Loucy (cell line): Measurements from ENCODE around the gene PPP2R5E.

Experiments used
- H2AFZ ChIP-seq: fragments of 200-600 bp; sonication (generic); 2 replicates; pipeline ENCODE4 v1.6.0; 2016; ENCODE audit warnings: antibody characterized with exemption, mild to moderate bottlenecking, low read length, moderate library complexity
- H3F3A ChIP-seq: fragments of 200-600 bp; 2 replicates; pipeline ENCODE4 v1.6.0; 2016; ENCODE audit warnings: antibody characterized with exemption, low read depth, mild to moderate bottlenecking
- H3K27me3 ChIP-seq: fragments of 200-600 bp; sonication (generic); 2 replicates; pipeline ENCODE4 v1.6.1; 2014; ENCODE audit warnings: low read length, mild to moderate bottlenecking; ENCODE audit not compliant: insufficient read depth, poor library complexity, severe bottlenecking
- H3K36me3 ChIP-seq: fragments of 200-600 bp; sonication (generic); 2 replicates; pipeline ENCODE4 v1.6.1; 2016; ENCODE audit warnings: low read length; ENCODE audit not compliant: insufficient read depth
- H3K4me1 ChIP-seq: fragments of 200-600 bp; sonication (generic); 2 replicates; pipeline ENCODE4 v1.5.1; 2014; ENCODE audit warnings: low read length, mild to moderate bottlenecking; ENCODE audit not compliant: insufficient read depth, poor library complexity, severe bottlenecking
- H3K4me2 ChIP-seq: fragments of 200-600 bp; sonication (generic); 2 replicates; pipeline ENCODE4 v1.6.0; 2014; ENCODE audit warnings: antibody characterized with exemption, low read length, low read depth, mild to moderate bottlenecking; ENCODE audit not compliant: poor library complexity, severe bottlenecking
- H3K4me3 ChIP-seq: fragments of 200-600 bp; sonication (generic); 2 replicates; pipeline ENCODE4 v1.5.1; 2014; ENCODE audit warnings: low read length, mild to moderate bottlenecking, mixed read lengths; ENCODE audit not compliant: poor library complexity, severe bottlenecking
- H3K79me2 ChIP-seq: fragments of 200-600 bp; sonication (generic); 2 replicates; pipeline ENCODE4 v1.6.1; 2014; ENCODE audit warnings: low read length; ENCODE audit not compliant: insufficient read depth
- H3K9ac ChIP-seq: fragments of 200-600 bp; sonication (generic); 2 replicates; pipeline ENCODE4 v1.6.0; 2014; ENCODE audit warnings: mild to moderate bottlenecking, low read depth, low read length, moderate library complexity; ENCODE audit not compliant: poor library complexity, severe bottlenecking
- H3K9me2 ChIP-seq: fragments of 200-600 bp; sonication (generic); replicated peaks from 2 replicates; pipeline ENCODE4 v1.6.1; 2016; ENCODE audit warnings: low read depth, low read length, mixed read lengths
- H3K9me3 ChIP-seq: fragments of 200-600 bp; sonication (generic); 2 replicates; pipeline ENCODE4 v1.6.1; 2014; ENCODE audit warnings: mild to moderate bottlenecking, antibody characterized with exemption, low read length, low read depth; ENCODE audit not compliant: insufficient read depth
- H4K20me1 ChIP-seq: fragments of 200-600 bp; sonication (generic); 2 replicates; pipeline ENCODE4 v1.6.0; 2014; ENCODE audit warnings: antibody characterized with exemption, low read length, mild to moderate bottlenecking; ENCODE audit not compliant: insufficient read depth, poor library complexity, severe bottlenecking
- EZH2phosphoT487 ChIP-seq: fragments of 200-600 bp; IDR thresholded peaks from 2 replicates; pipeline ENCODE4 v1.6.1; 2018; ENCODE audit warnings: antibody characterized with exemption, mild to moderate bottlenecking, moderate library complexity, borderline replicate concordance
- TF ChIP-seq, protein P1 (sequence below): fragments of 200-600 bp; sonication (generic); conservative IDR thresholded peaks from 2 replicates; pipeline ENCODE4 v1.5.1; 2014; ENCODE audit warnings: mild to moderate bottlenecking, antibody characterized with exemption, low read length

PPP2R5E gene

DNA sequence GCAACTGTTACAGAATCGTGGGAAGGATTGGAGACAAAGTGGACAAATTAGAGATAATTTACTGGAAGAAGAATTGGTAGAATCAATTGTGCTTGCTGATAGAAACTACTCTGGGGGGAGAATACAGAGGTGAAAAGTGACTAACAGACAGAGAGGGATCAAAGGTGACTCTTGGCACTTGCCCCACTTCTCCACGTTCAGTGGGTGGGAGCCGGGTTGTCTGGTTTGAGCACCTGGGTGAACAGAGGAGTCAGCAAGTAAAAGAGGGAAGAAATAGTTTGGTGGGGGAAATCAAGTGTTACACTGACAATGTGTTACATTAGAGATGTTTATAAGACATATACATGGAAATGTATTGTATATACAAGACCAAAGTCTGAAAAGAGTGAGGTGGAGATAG, 69.1 kb downstream of the PPP2R5E start:
- no peaks in the 10 kb centered on the region for H3K9me3 ChIP-seq
- no peak overlapping the region for H3K9ac ChIP-seq
- no peak overlapping the region for H3K4me3 ChIP-seq
- no peak overlapping the region for H3K4me2 ChIP-seq
- peaks cover 95% of the 10 kb centered on the region for H3K79me2 ChIP-seq
- H3K27me3 ChIP-seq = no peaks in the 10 kb centered on the region
- H3F3A ChIP-seq = 0 out of 2 replicates have a peak, but pooled peaks cover 4% of the 10 kb centered on the region
- H3K4me1 ChIP-seq = peaks cover 33% of the 10 kb centered on the region
- H4K20me1 ChIP-seq = peaks cover 58% of the 10 kb centered on the region
- no peak overlapping the region for H2AFZ ChIP-seq
- no peaks in the 10 kb centered on the region for H3K36me3 ChIP-seq
- no peaks in the 10 kb centered on the region for H3K9me2 ChIP-seq
- TF ChIP-seq, protein P1, sequence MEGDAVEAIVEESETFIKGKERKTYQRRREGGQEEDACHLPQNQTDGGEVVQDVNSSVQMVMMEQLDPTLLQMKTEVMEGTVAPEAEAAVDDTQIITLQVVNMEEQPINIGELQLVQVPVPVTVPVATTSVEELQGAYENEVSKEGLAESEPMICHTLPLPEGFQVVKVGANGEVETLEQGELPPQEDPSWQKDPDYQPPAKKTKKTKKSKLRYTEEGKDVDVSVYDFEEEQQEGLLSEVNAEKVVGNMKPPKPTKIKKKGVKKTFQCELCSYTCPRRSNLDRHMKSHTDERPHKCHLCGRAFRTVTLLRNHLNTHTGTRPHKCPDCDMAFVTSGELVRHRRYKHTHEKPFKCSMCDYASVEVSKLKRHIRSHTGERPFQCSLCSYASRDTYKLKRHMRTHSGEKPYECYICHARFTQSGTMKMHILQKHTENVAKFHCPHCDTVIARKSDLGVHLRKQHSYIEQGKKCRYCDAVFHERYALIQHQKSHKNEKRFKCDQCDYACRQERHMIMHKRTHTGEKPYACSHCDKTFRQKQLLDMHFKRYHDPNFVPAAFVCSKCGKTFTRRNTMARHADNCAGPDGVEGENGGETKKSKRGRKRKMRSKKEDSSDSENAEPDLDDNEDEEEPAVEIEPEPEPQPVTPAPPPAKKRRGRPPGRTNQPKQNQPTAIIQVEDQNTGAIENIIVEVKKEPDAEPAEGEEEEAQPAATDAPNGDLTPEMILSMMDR = no peak
- TF ChIP-seq EZH2phosphoT487 = no peak

GRCh38 chr14:63472986-63473788, 70.0 kb downstream of the PPP2R5E start:
- Histone ChIP-seq H3K4me2 (no peak overlapping the region), H2AFZ (no peak overlapping the region), H4K20me1 (peaks cover 55% of the 10 kb centered on the region), H3K4me1 (peaks cover 41% of the 10 kb centered on the region), H3K9me2 (no peaks in the 10 kb centered on the region), H3F3A (0 out of 2 replicates have a peak, but pooled peaks cover 4% of the 10 kb centered on the region), H3K9me3 (no peaks in the 10 kb centered on the region), H3K9ac (no peak overlapping the region), H3K36me3 (no peaks in the 10 kb centered on the region), H3K4me3 (no peak overlapping the region), H3K27me3 (no peaks in the 10 kb centered on the region), H3K79me2 (peaks cover 94% of the 10 kb centered on the region)
- TF ChIP-seq, protein P1 = no peak

DNA sequence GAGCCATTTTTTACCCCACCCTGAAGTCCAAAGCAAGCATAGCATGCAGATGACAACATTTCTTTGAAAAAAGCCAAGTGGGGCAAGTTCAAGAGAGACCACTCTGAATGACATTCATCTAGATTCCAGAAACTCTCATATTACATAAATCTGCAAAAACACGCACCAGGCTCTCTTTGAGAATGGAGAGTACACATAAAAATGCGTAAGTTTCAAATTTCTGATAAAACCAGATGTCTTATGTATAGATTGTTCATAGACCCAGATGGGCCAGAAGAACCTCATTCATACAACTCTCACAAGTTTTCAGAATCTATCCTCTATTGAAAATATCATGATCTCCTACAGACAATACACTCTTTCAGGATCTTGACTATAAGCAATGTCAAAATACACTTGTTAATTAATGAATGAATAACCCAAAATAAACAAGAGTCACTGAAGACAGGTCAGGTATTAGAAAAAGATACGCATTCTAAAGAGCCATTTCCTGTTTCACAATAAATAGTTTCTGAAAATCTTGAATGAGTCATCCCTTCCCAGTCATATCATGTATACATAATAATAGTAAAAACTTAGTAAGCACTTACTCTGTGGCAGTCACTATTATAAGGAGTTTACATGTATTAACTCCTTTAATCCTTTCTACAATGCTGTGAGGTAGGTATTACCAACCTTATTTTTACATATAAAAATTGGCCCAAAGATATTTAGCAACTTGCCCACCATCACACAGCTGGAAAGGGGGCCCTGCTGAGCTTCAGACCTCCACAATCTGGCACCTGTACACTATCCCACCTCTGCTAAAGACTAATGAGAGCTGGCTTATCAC, 72.0 kb downstream of the PPP2R5E start:
- Histone ChIP-seq H3K4me2 (no peak overlapping the region), H2AFZ (no peak overlapping the region), H3F3A (0 out of 2 replicates have a peak, but pooled peaks cover 4% of the 10 kb centered on the region), H3K9me3 (no peaks in the 10 kb centered on the region), H3K79me2 (peaks cover 94% of the 10 kb centered on the region), H4K20me1 (peaks cover 54% of the 10 kb centered on the region), H3K27me3 (no peaks in the 10 kb centered on the region), H3K4me3 (no peak overlapping the region), H3K36me3 (no peaks in the 10 kb centered on the region), H3K4me1 (peaks cover 27% of the 10 kb centered on the region), H3K9me2 (no peaks in the 10 kb centered on the region), H3K9ac (no peak overlapping the region)
- TF ChIP-seq, protein P1 = no peak
- TF ChIP-seq EZH2phosphoT487 = no peak
